ENCODE data around the gene SLC35G3. TPM values are rescaled to one million over a fixed set of nuclear protein-coding genes. Genes with fewer than 3 reads are reported as not detected.

Gene SLC35G3
- total RNA-seq, 1 donor from 2014 or later = not detected

DNA sequence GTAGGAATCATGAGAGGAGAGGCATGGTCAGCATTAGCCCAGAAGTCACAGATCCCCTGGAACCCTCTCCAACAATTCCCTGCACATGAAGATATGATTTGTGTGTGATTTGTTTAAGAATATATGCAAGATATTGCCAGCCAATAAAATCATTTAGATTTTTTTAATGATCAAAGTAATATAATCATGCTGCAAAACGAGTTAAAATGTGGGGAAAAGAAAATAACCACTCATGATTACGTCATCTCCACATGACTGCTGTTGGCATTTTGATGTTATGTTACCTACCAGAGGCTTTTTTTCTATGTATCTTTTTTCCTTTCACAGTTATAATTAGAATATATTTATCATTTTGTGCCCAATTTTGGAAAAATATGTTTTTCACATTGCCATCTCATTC is 22.4 kb downstream of the SLC35G3 start:
- TF ChIP-seq POLR2AphosphoS5 (IDR thresholded peaks at IDR 0.05; ENCODE audit: insufficient read depth in 1 of 2, low read depth in 1 of 2) (no peak), POLR2A (IDR thresholded peaks at IDR 0.05) (no peak)
- TF ChIP-seq, protein P1, sequence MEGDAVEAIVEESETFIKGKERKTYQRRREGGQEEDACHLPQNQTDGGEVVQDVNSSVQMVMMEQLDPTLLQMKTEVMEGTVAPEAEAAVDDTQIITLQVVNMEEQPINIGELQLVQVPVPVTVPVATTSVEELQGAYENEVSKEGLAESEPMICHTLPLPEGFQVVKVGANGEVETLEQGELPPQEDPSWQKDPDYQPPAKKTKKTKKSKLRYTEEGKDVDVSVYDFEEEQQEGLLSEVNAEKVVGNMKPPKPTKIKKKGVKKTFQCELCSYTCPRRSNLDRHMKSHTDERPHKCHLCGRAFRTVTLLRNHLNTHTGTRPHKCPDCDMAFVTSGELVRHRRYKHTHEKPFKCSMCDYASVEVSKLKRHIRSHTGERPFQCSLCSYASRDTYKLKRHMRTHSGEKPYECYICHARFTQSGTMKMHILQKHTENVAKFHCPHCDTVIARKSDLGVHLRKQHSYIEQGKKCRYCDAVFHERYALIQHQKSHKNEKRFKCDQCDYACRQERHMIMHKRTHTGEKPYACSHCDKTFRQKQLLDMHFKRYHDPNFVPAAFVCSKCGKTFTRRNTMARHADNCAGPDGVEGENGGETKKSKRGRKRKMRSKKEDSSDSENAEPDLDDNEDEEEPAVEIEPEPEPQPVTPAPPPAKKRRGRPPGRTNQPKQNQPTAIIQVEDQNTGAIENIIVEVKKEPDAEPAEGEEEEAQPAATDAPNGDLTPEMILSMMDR (IDR thresholded peaks at IDR 0.05) = no peak
- Histone ChIP-seq H3K4me1 (peaks cover 7% of the 10 kb centered on the region), H3K9me3 (no peaks in the 10 kb centered on the region), H3K27ac (no peak overlapping the region), H3K36me3 (no peaks in the 10 kb centered on the region), H3K4me3 (no peak overlapping the region), H3K27me3 (no peaks in the 10 kb centered on the region)
- no peak for DNase-seq (ENCODE audit: extremely low spot score in 2 of 2)
- intact Hi-C loops (cut with DNase I) = loop anchor here (10.0 kb wide), 1 partner anchor 363 kb away; the partner anchor contains the start of gene SLFN12L

DNA sequence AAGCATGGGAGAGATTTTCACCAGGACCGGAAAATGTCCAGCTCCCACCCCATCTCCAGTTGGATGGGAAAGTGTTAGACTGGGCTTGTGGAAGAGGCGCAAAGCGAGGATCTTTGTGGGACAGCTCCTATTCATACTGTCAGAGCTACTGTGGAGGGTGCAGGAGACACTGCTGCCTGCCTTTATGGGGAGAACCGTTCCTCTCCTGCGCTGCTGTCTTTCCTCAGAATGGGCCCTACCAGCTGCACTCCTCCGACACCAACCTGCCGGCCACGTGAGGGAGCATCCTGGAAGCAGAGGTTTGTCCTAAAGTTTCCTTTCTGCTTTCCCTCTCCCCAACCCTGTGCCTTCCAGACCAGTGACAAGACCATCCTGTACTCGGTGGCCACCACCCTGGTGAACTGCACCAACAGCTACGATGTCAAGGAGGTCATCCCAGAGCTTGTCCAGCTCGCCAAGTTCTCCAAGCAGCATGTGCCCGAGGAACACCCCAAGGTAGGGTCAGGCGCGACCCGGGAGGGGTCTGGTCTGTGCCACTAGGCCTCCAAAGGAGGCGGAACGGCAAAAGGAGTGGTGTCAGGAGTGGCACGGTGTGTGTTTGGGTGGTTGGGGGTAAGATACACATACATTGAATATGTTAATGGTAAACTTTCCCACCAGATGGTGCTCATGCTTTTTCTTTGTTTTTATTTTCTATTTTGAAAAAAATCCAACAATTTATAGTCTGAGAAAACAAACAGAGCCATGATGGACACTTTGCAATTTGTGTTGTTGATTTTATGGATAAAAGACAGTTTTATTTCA is 23.0 kb downstream of the SLC35G3 start:
- no peaks in the 10 kb centered on the region for H3K36me3 ChIP-seq
- no peaks in the 10 kb centered on the region for H3K9me3 ChIP-seq
- intact Hi-C loops (cut with DNase I) = loop anchor here (10.0 kb wide), 1 partner anchor 364 kb away; the partner anchor contains the start of gene SLFN12L
- H3K27ac ChIP-seq = no peak overlapping the region
- H3K4me1 ChIP-seq = peaks cover 7% of the 10 kb centered on the region
- no peak for TF ChIP-seq POLR2AphosphoS5 (IDR thresholded peaks at IDR 0.05; ENCODE audit: insufficient read depth in 1 of 2, low read depth in 1 of 2)
- TF ChIP-seq, protein P1 (IDR thresholded peaks at IDR 0.05) = peak in 1 of 3 experiments; percentile 32
- H3K27me3 ChIP-seq = no peaks in the 10 kb centered on the region
- no peak overlapping the region for H3K4me3 ChIP-seq
- peak in 1 of 2 donors; percentile 64 for DNase-seq (ENCODE audit: extremely low spot score in 2 of 2)

DNA sequence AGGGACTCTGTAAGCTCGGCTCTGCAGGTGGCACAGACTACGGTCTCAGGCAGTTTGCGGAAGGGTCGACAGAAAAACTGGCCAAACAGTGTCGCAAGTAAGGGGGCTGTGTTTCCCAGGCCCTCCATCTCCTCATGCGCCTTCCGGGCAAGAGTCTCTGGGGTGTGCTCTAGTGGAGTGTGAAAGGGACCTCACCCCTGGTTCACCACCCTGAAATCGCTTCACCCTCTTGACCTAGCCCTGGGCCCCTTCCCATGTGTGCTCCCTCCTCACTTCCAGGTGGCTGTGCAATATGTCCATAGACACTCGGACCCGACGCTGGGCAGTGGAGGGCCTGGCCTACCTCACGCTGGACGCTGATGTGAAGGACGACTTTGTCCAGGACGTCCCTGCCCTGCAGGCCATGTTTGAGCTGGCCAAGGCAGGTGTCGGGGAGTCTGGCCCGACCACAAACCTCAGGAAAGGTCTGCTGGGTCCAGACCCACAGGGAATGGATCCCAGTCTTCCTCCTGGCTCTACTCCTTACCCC is 24.3 kb downstream of the SLC35G3 start:
- H3K27ac ChIP-seq = no peak overlapping the region
- TF ChIP-seq POLR2A (IDR thresholded peaks at IDR 0.05) = no peak
- TF ChIP-seq POLR2AphosphoS5 (IDR thresholded peaks at IDR 0.05; ENCODE audit: insufficient read depth in 1 of 2, low read depth in 1 of 2) = no peak
- TF ChIP-seq, protein P1 (IDR thresholded peaks at IDR 0.05) = no peak
- H3K4me3 ChIP-seq = no peak overlapping the region
- H3K27me3 ChIP-seq = no peaks in the 10 kb centered on the region
- H3K4me1 ChIP-seq = peaks cover 7% of the 10 kb centered on the region
- DNase-seq (ENCODE audit: extremely low spot score in 2 of 2) = no peak
- intact Hi-C loops (cut with DNase I) = loop anchor here (10.0 kb wide), 1 partner anchor 365 kb away; the partner anchor contains the start of gene SLFN12L
- no peaks in the 10 kb centered on the region for H3K9me3 ChIP-seq
- H3K36me3 ChIP-seq = no peaks in the 10 kb centered on the region

DNA sequence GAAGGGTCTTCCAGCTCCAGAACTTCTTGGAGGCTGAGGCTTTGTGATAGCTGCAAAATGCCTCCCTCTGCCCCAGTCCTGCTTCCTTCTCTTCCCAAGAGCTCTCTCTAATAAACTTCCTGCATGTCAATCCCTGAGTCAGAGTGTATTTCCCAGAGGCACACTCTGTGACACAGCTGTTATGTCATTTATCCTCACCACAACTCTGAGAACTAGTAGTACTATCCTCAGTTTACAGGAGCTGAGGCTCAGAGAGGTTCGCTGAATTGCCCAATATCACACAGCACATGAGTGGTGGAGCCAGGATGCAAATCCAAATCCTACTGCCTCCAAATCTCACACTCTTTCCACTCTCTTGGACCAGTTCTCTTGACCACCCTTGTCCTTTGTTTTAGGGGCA is 26.5 kb downstream of the SLC35G3 start:
- intact Hi-C loops (cut with DNase I) = no loop called here
- TF ChIP-seq, protein P1 (IDR thresholded peaks at IDR 0.05) = no peak
- no peak for TF ChIP-seq POLR2AphosphoS5 (IDR thresholded peaks at IDR 0.05; ENCODE audit: insufficient read depth in 1 of 2, low read depth in 1 of 2)
- no peak for TF ChIP-seq POLR2A (IDR thresholded peaks at IDR 0.05)
- H3K27me3 ChIP-seq = no peaks in the 10 kb centered on the region
- peaks cover 7% of the 10 kb centered on the region for H3K4me1 ChIP-seq
- H3K36me3 ChIP-seq = no peaks in the 10 kb centered on the region
- H3K27ac ChIP-seq = no peak overlapping the region
- no peak for DNase-seq (ENCODE audit: extremely low spot score in 2 of 2)
- no peak overlapping the region for H3K4me3 ChIP-seq
- H3K9me3 ChIP-seq = no peaks in the 10 kb centered on the region

DNA sequence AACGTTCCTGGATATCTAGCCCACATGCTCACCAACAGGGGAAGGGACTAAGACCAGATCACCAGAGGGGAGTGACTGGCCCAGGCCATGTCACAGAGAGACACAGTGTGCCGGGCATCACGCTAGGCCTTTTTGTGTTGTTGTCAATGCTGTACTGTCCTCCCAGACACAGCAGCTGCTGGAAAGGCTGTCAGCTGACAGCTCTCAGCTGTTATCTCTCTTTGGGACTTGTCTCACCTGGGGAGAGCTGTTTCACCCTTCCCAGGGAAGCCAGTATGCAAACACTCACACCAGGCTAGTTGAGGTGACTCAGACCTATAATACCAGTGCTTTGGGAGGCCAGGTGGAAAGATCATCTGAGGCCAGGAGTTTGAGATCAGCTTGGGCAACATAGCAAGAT is 27.1 kb downstream of the SLC35G3 start:
- TF ChIP-seq, protein P1 (IDR thresholded peaks at IDR 0.05) = no peak
- TF ChIP-seq POLR2A (IDR thresholded peaks at IDR 0.05) = no peak
- TF ChIP-seq POLR2AphosphoS5 (IDR thresholded peaks at IDR 0.05; ENCODE audit: insufficient read depth in 1 of 2, low read depth in 1 of 2) = no peak
- DNase-seq (ENCODE audit: extremely low spot score in 2 of 2) = no peak
- H3K36me3 ChIP-seq = no peaks in the 10 kb centered on the region
- no peaks in the 10 kb centered on the region for H3K27me3 ChIP-seq
- intact Hi-C loops (cut with DNase I) = no loop called here
- no peak overlapping the region for H3K4me3 ChIP-seq
- peaks cover 7% of the 10 kb centered on the region for H3K4me1 ChIP-seq
- no peaks in the 10 kb centered on the region for H3K9me3 ChIP-seq
- no peak overlapping the region for H3K27ac ChIP-seq

All from vagina (tissue), 2 donors.